ENCODE data around the gene PMVK. TPM values are rescaled to one million over a fixed set of nuclear protein-coding genes. Genes with fewer than 3 reads are reported as not detected.
A peak's percentile ranks its signal among the peaks of the same experiment; 100 is the strongest.

Gene PMVK
- total and polyA plus RNA-seq, 10 of the 15 experiments (the other 5 are each of a cell fraction or from before 2014, with no cell fraction given), result 6.0 to 121 (median 49.4) TPM

DNA sequence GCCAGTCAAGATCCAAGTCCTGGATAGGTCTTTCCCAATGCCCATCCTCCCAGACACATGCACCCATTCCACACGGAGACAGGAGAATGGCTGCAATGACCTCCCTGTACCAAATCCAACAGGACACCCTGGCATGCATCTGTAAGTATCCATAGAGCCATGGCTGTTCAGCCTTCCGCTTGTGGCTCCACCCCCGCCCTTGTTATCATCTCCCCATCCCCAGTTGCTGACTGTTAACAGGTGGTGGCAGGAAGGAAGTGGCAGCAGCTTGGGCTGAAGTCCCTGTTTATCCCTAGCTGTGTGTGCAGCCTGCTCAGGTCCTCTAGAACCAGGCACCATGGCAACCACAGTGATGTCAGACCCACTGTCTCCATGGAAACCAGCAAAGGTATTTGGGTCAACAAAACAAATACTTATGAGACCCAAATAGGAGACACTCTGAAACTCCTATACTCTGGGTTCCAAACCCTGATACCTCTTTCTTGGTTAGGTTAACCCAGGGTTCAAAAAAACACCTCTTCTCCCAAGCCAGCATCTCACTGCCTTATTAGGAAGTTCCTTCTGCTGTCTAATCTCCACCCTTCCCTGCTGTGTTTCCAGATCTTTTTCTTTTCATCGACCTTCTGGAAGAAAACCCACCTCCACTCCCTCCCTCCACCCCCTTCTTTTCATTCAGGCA, 18.7 kb upstream of the PMVK start (continued):
- TF ChIP-seq, protein P1, sequence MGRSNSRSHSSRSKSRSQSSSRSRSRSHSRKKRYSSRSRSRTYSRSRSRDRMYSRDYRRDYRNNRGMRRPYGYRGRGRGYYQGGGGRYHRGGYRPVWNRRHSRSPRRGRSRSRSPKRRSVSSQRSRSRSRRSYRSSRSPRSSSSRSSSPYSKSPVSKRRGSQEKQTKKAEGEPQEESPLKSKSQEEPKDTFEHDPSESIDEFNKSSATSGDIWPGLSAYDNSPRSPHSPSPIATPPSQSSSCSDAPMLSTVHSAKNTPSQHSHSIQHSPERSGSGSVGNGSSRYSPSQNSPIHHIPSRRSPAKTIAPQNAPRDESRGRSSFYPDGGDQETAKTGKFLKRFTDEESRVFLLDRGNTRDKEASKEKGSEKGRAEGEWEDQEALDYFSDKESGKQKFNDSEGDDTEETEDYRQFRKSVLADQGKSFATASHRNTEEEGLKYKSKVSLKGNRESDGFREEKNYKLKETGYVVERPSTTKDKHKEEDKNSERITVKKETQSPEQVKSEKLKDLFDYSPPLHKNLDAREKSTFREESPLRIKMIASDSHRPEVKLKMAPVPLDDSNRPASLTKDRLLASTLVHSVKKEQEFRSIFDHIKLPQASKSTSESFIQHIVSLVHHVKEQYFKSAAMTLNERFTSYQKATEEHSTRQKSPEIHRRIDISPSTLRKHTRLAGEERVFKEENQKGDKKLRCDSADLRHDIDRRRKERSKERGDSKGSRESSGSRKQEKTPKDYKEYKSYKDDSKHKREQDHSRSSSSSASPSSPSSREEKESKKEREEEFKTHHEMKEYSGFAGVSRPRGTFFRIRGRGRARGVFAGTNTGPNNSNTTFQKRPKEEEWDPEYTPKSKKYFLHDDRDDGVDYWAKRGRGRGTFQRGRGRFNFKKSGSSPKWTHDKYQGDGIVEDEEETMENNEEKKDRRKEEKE (IDR thresholded peaks at IDR 0.05), result no peak
- TF ChIP-seq, protein P2, sequence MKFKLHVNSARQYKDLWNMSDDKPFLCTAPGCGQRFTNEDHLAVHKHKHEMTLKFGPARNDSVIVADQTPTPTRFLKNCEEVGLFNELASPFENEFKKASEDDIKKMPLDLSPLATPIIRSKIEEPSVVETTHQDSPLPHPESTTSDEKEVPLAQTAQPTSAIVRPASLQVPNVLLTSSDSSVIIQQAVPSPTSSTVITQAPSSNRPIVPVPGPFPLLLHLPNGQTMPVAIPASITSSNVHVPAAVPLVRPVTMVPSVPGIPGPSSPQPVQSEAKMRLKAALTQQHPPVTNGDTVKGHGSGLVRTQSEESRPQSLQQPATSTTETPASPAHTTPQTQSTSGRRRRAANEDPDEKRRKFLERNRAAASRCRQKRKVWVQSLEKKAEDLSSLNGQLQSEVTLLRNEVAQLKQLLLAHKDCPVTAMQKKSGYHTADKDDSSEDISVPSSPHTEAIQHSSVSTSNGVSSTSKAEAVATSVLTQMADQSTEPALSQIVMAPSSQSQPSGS (IDR thresholded peaks at IDR 0.05; ENCODE audit: low read length), result no peak
- TF ChIP-seq, protein P3, sequence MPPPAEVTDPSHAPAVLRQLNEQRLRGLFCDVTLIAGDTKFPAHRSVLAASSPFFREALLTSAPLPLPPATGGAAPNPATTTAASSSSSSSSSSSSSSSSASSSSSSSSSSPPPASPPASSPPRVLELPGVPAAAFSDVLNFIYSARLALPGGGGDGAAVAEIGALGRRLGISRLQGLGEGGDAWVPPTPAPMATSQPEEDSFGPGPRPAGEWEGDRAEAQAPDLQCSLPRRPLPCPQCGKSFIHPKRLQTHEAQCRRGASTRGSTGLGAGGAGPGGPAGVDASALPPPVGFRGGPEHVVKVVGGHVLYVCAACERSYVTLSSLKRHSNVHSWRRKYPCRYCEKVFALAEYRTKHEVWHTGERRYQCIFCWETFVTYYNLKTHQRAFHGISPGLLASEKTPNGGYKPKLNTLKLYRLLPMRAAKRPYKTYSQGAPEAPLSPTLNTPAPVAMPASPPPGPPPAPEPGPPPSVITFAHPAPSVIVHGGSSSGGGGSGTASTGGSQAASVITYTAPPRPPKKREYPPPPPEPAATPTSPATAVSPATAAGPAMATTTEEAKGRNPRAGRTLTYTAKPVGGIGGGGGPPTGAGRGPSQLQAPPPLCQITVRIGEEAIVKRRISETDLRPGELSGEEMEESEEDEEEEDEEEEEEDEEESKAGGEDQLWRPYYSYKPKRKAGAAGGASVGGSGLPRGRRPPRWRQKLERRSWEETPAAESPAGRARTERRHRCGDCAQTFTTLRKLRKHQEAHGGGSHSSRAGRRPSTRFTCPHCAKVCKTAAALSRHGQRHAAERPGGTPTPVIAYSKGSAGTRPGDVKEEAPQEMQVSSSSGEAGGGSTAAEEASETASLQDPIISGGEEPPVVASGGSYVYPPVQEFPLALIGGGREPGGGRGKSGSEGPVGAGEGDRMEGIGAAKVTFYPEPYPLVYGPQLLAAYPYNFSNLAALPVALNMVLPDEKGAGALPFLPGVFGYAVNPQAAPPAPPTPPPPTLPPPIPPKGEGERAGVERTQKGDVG (CRISPR knock-in tag; IDR thresholded peaks at IDR 0.05), result no peak
- TF ChIP-seq HDAC2 (IDR thresholded peaks at IDR 0.05) (no peak), KLF5 (IDR thresholded peaks at IDR 0.05; ENCODE audit: partially characterized antibody) (peak; percentile 48), FOXM1 (IDR thresholded peaks at IDR 0.05; ENCODE audit: low read depth, low read length) (no peak), NRF1 (conservative IDR thresholded peaks at IDR 0.05; ENCODE audit: low read depth, low read length) (no peak)
- TF ChIP-seq, protein P4, sequence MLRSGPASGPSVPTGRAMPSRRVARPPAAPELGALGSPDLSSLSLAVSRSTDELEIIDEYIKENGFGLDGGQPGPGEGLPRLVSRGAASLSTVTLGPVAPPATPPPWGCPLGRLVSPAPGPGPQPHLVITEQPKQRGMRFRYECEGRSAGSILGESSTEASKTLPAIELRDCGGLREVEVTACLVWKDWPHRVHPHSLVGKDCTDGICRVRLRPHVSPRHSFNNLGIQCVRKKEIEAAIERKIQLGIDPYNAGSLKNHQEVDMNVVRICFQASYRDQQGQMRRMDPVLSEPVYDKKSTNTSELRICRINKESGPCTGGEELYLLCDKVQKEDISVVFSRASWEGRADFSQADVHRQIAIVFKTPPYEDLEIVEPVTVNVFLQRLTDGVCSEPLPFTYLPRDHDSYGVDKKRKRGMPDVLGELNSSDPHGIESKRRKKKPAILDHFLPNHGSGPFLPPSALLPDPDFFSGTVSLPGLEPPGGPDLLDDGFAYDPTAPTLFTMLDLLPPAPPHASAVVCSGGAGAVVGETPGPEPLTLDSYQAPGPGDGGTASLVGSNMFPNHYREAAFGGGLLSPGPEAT (IDR thresholded peaks at IDR 0.05; ENCODE audit: low read depth), result no peak
